A375 (cell line): ENCODE measurements around the gene PHTF1. TPM values are rescaled to one million over a fixed set of nuclear protein-coding genes. Genes with fewer than 3 reads are reported as not detected.

Source experiments
- total RNA-seq: library from RNA; depleted of rRNA; stranded (reverse); fragments of >200 nt; shearing (Covaris generic); gene quantifications from 2 replicates; pipeline ENCODE4 v1.2.3, GENCODE V29; 2014; rRNA removed

Gene PHTF1
- 19.4 and 27.6 TPM in 2 replicates for total RNA-seq

DNA sequence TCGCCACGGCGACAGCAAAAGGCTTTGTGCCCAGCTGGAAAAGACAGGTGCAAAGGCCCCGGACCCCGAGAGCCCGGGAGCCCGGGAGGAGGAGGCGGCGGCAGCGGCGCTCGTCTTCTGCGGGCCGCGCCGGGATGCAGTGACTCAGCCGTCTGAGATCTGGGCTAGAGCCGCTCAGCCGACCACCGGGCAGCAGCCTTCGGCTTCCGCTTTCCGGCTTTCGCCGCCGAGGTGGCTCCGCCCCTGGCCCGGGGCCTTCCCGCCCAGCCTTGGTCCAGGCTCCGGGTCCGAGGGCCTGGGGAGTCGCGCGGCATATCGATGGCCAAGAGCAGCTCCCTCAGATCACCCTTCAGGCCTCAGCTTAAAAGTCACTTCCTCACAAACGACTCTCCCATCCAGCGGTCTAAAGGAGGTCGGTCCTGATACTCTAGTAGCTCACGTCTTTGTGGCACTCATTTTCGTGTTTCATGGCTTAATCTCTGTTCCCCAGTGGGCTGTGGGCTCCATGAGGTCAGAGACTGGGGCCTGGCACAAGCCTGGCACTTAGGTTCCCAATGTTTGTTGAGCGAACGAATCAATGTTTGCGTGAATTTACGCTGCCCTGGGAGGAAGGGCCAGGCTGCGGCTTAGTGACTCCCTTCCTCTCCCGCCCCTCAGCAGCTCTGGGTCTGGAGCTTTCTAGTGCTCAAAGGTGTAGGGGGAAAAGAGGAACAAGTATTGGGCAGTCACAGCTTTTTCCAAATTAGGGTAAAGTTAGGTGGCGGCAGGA is at the start of gene PHTF1:
Gene PHTF1, minus strand, starts transcription at position 154 of the 769 bp plus-strand sequence. CDS start 783 bp downstream, outside the sequence.

Other genes with a start within 250 kb of the PHTF1 start
- 7.3 and 8.4 TPM in 2 replicates for gene RSBN1, start 53.0 kb upstream of the PHTF1 start, total RNA-seq
- gene PTPN22, start 112.2 kb upstream of the PHTF1 start, total RNA-seq, result 1.7 and 2.0 TPM in 2 replicates
- 0.79 and 0.80 TPM in 2 replicates for gene BCL2L15, start 128.1 kb upstream of the PHTF1 start, total RNA-seq
- 23.1 and 24.9 TPM in 2 replicates for gene AP4B1, start 145.3 kb upstream of the PHTF1 start, total RNA-seq
- 6.3 and 9.5 TPM in 2 replicates for gene DCLRE1B, start 145.8 kb upstream of the PHTF1 start, total RNA-seq
- 12.5 and 13.7 TPM in 2 replicates for gene HIPK1, start 169.8 kb upstream of the PHTF1 start, total RNA-seq
- 0.53 and 0.90 TPM in 2 replicates for gene OLFML3, start 220.0 kb upstream of the PHTF1 start, total RNA-seq